GM23338 (cell line): ENCODE measurements around the gene RAPGEF4. TPM values are rescaled to one million over a fixed set of nuclear protein-coding genes. Genes with fewer than 3 reads are reported as not detected.

Experiments used
- ATAC-seq: fragments of 200-7000 bp; cut with Tn5 transposase; 3 replicates; pipeline ENCODE4 v1.9.1; 2020
- DNase-seq: peaks from one replicate; pipeline ENCODE4 v3.0.0-alpha.2; 2015; ENCODE audit warnings: low spot score
- H2AFZ ChIP-seq: fragments of 200-600 bp; sonication (generic); 2 replicates; pipeline ENCODE4 v1.8.0; 2016; ENCODE audit warnings: antibody characterized with exemption, mild to moderate bottlenecking, moderate library complexity
- H3F3A ChIP-seq: fragments of 200-600 bp; sonication (generic); replicated peaks from 2 replicates; pipeline ENCODE4 v1.8.0; 2017; ENCODE audit warnings: antibody characterized with exemption, mixed run types, low read depth
- H3K27ac ChIP-seq: fragments of 200-600 bp; sonication (generic); 2 replicates; pipeline ENCODE4 v1.6.1; 2016; ENCODE audit warnings: low read depth
- H3K27me3 ChIP-seq: fragments of 200-600 bp; sonication (generic); 2 replicates; pipeline ENCODE4 v1.8.0; 2016; ENCODE audit warnings: mild to moderate bottlenecking, mixed run types, moderate library complexity; ENCODE audit not compliant: insufficient read depth
- H3K36me3 ChIP-seq: fragments of 200-600 bp; sonication (generic); 2 replicates; pipeline ENCODE4 v1.8.0; 2016; ENCODE audit warnings: mild to moderate bottlenecking; ENCODE audit not compliant: insufficient read depth
- H3K4me1 ChIP-seq: fragments of 200-600 bp; sonication (generic); 2 replicates; pipeline ENCODE4 v1.8.0; 2016; ENCODE audit warnings: mild to moderate bottlenecking, moderate library complexity; ENCODE audit not compliant: insufficient read depth
- H3K4me2 ChIP-seq: fragments of 200-600 bp; sonication (generic); 2 replicates; pipeline ENCODE4 v1.7.1; 2017; ENCODE audit warnings: mixed run types
- H3K4me3 ChIP-seq: fragments of 200-600 bp; sonication (generic); 2 replicates; pipeline ENCODE4 v1.6.1; 2016; ENCODE audit warnings: mixed run types
- H3K79me2 ChIP-seq: fragments of 200-600 bp; sonication (generic); replicated peaks from 2 replicates; pipeline ENCODE4 v1.8.0; 2017; ENCODE audit warnings: mild to moderate bottlenecking; ENCODE audit not compliant: insufficient read depth
- H3K9me2 ChIP-seq: fragments of 200-600 bp; sonication (generic); 2 replicates; pipeline ENCODE4 v1.8.0; 2017; ENCODE audit not compliant: insufficient read depth
- H4K20me1 ChIP-seq: fragments of 200-600 bp; sonication (generic); replicated peaks from 2 replicates; pipeline ENCODE4 v1.8.0; 2017; ENCODE audit warnings: mild to moderate bottlenecking; ENCODE audit not compliant: insufficient read depth
- H3K27ac Mint-ChIP-seq: 2 replicates; pipeline ENCODE4 v1.8.0; 2020; ENCODE audit warnings: inconsistent platforms, mild to moderate bottlenecking, moderate library complexity, mixed read lengths
- H3K27me3 Mint-ChIP-seq: 3 replicates; pipeline ENCODE4 v1.8.0; 2022; ENCODE audit warnings: low read depth, mild to moderate bottlenecking, moderate library complexity, mixed read lengths, inconsistent platforms; ENCODE audit not compliant: insufficient read depth, poor library complexity
- H3K36me3 Mint-ChIP-seq: 3 replicates; pipeline ENCODE4 v1.8.0; 2021; ENCODE audit warnings: low read depth, mild to moderate bottlenecking, inconsistent platforms, moderate library complexity, mixed read lengths
- H3K4me1 Mint-ChIP-seq: 3 replicates; pipeline ENCODE4 v1.8.0; 2020; ENCODE audit warnings: mild to moderate bottlenecking, inconsistent platforms, mixed read lengths
- H3K4me3 Mint-ChIP-seq: 3 replicates; pipeline ENCODE4 v1.8.0; 2021; ENCODE audit warnings: moderate library complexity, mild to moderate bottlenecking, inconsistent platforms, mixed read lengths
- H3K9me3 Mint-ChIP-seq: 3 replicates; pipeline ENCODE4 v1.8.0; 2020; ENCODE audit warnings: moderate library complexity, mild to moderate bottlenecking, inconsistent platforms, mixed read lengths
- CREB1 ChIP-seq: fragments of 250-450 bp; sonication (Bioruptor Pico); IDR thresholded peaks from 2 replicates; pipeline ENCODE4 v1.5.0; 2020; ENCODE audit warnings: low read depth, mild to moderate bottlenecking, moderate library complexity
- EZH2 ChIP-seq: fragments of 200-600 bp; sonication (generic); IDR thresholded peaks from one replicate; pipeline ENCODE4 v1.8.0; 2017; ENCODE audit warnings: antibody characterized with exemption, mild to moderate bottlenecking, low read depth; ENCODE audit not compliant: unreplicated experiment
- JUNB ChIP-seq: IDR thresholded peaks from one replicate; pipeline ENCODE4 v1.6.1; 2016; ENCODE audit warnings: antibody characterized with exemption; ENCODE audit not compliant: unreplicated experiment
- NANOG ChIP-seq: IDR thresholded peaks from 2 replicates; pipeline ENCODE4 v1.6.1; 2016; ENCODE audit warnings: antibody characterized with exemption, borderline replicate concordance
- POLR2AphosphoS5 ChIP-seq: IDR thresholded peaks from 2 replicates; pipeline ENCODE4 v1.6.1; 2016; ENCODE audit warnings: antibody characterized with exemption, low read depth
- ZNF114 ChIP-seq: fragments of 250-450 bp; sonication (Bioruptor Pico); IDR thresholded peaks from 2 replicates; pipeline ENCODE4 v1.5.0; 2020; ENCODE audit warnings: mild to moderate bottlenecking, moderate library complexity
- ZNF331 ChIP-seq: fragments of 250-450 bp; sonication (Bioruptor Pico); IDR thresholded peaks from 2 replicates; pipeline ENCODE4 v1.5.0; 2020; ENCODE audit warnings: low read depth, mild to moderate bottlenecking, moderate library complexity
- polyA plus RNA-seq: library from polyadenylated mRNA; unstranded; fragments of >200 nt; fragmentation: Nextera tagmentation; extraction: Ambion mirVana; gene quantifications from 2 replicates; pipeline ENCODE4 v1.2.1, GENCODE V29; 2016
- total RNA-seq: library from RNA; depleted of rRNA; stranded (reverse); fragments of >200 nt; shearing (Covaris generic); gene quantifications from 2 replicates; pipeline ENCODE4 v1.2.3, GENCODE V29; 2014
- TF ChIP-seq, protein P1 (sequence below): IDR thresholded peaks from 2 replicates; pipeline ENCODE4 v1.6.1; 2016; ENCODE audit warnings: antibody characterized with exemption
- TF ChIP-seq, protein P2 (sequence below): fragments of 250-450 bp; sonication (Bioruptor Pico); IDR thresholded peaks from 2 replicates; pipeline ENCODE4 v1.5.0; 2020; ENCODE audit warnings: mild to moderate bottlenecking, moderate library complexity
- TF ChIP-seq, protein P3 (sequence below): IDR thresholded peaks from one replicate; pipeline ENCODE4 v1.6.1; 2018; ENCODE audit warnings: antibody characterized with exemption; ENCODE audit not compliant: unreplicated experiment

The RAPGEF4 gene
- total and polyA plus RNA-seq, 2 experiments from 2014 or later = 1.7 to 4.7 TPM

DNA sequence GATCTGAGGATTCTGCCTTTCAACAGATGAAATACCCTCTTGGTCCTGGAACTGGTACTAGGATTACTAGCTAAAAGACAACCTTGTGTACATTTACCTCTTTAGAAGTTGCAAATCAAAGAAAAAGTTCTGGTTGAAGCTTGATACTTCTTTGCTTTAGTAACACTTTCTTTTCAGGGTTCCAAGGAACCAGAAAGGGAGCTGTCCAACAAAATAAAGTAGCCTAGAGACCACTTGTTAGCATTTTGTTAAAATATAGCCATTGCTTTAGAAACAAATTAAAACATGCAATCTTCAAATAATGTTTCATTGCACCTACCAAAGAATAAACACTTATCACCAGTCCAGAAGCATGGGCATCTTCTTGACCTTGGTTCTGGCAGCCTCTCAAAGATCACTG, 222.1 kb downstream of the RAPGEF4 start:
- no peak overlapping the region for H3K27ac Mint-ChIP-seq

DNA sequence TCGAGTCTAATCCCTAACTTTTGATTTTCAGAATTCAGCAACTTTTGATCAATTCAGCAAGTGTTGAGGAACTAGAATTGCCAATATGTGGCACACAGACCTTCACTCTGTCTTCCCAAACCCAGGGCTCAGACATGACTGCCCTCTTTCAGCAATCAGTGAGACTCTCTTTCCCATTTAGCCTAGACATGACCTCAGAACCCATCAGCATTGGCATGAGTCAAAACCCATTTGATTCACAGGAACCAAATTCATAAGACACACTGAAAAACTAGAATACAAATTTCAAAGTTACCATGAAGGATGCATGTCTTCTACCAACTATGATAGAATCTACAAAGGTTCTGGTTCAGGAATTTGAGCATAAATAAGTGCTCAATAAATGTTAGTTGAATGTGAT, 226.4 kb downstream of the RAPGEF4 start:
- no peak overlapping the region for H2AFZ ChIP-seq
- H3K79me2 ChIP-seq = no peaks in the 10 kb centered on the region
- H3K27me3 ChIP-seq = no peaks in the 10 kb centered on the region
- H3K4me3 ChIP-seq = no peak overlapping the region
- Mint-ChIP-seq H3K9me3 (no peaks in the 10 kb centered on the region), H3K4me1 (peaks cover 11% of the 10 kb centered on the region), H3K27me3 (peaks cover 1% of the 10 kb centered on the region), H3K4me3 (no peak overlapping the region), H3K36me3 (no peaks in the 10 kb centered on the region), H3K27ac (no peak overlapping the region)
- 0 out of 2 replicates have a peak, but pooled peaks cover 3% of the 10 kb centered on the region for H3K9me2 ChIP-seq
- H3K27ac ChIP-seq = no peak overlapping the region
- ATAC-seq = no peak
- DNase-seq = no peak
- H3F3A ChIP-seq = no peaks in the 10 kb centered on the region
- H3K4me2 ChIP-seq = no peak overlapping the region
- no peaks in the 10 kb centered on the region for H4K20me1 ChIP-seq
- H3K4me1 ChIP-seq = peaks cover 2% of the 10 kb centered on the region; the same call in 1 of the 2 replicates
- H3K36me3 ChIP-seq = no peaks in the 10 kb centered on the region
- TF ChIP-seq ZNF114 (CRISPR knock-in tag) (no peak), NANOG (no peak), POLR2AphosphoS5 (no peak), JUNB (no peak), CREB1 (no peak), ZNF331 (CRISPR knock-in tag) (no peak)
- TF ChIP-seq, protein P1, sequence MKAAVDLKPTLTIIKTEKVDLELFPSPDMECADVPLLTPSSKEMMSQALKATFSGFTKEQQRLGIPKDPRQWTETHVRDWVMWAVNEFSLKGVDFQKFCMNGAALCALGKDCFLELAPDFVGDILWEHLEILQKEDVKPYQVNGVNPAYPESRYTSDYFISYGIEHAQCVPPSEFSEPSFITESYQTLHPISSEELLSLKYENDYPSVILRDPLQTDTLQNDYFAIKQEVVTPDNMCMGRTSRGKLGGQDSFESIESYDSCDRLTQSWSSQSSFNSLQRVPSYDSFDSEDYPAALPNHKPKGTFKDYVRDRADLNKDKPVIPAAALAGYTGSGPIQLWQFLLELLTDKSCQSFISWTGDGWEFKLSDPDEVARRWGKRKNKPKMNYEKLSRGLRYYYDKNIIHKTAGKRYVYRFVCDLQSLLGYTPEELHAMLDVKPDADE = no peak
- TF ChIP-seq, protein P2, sequence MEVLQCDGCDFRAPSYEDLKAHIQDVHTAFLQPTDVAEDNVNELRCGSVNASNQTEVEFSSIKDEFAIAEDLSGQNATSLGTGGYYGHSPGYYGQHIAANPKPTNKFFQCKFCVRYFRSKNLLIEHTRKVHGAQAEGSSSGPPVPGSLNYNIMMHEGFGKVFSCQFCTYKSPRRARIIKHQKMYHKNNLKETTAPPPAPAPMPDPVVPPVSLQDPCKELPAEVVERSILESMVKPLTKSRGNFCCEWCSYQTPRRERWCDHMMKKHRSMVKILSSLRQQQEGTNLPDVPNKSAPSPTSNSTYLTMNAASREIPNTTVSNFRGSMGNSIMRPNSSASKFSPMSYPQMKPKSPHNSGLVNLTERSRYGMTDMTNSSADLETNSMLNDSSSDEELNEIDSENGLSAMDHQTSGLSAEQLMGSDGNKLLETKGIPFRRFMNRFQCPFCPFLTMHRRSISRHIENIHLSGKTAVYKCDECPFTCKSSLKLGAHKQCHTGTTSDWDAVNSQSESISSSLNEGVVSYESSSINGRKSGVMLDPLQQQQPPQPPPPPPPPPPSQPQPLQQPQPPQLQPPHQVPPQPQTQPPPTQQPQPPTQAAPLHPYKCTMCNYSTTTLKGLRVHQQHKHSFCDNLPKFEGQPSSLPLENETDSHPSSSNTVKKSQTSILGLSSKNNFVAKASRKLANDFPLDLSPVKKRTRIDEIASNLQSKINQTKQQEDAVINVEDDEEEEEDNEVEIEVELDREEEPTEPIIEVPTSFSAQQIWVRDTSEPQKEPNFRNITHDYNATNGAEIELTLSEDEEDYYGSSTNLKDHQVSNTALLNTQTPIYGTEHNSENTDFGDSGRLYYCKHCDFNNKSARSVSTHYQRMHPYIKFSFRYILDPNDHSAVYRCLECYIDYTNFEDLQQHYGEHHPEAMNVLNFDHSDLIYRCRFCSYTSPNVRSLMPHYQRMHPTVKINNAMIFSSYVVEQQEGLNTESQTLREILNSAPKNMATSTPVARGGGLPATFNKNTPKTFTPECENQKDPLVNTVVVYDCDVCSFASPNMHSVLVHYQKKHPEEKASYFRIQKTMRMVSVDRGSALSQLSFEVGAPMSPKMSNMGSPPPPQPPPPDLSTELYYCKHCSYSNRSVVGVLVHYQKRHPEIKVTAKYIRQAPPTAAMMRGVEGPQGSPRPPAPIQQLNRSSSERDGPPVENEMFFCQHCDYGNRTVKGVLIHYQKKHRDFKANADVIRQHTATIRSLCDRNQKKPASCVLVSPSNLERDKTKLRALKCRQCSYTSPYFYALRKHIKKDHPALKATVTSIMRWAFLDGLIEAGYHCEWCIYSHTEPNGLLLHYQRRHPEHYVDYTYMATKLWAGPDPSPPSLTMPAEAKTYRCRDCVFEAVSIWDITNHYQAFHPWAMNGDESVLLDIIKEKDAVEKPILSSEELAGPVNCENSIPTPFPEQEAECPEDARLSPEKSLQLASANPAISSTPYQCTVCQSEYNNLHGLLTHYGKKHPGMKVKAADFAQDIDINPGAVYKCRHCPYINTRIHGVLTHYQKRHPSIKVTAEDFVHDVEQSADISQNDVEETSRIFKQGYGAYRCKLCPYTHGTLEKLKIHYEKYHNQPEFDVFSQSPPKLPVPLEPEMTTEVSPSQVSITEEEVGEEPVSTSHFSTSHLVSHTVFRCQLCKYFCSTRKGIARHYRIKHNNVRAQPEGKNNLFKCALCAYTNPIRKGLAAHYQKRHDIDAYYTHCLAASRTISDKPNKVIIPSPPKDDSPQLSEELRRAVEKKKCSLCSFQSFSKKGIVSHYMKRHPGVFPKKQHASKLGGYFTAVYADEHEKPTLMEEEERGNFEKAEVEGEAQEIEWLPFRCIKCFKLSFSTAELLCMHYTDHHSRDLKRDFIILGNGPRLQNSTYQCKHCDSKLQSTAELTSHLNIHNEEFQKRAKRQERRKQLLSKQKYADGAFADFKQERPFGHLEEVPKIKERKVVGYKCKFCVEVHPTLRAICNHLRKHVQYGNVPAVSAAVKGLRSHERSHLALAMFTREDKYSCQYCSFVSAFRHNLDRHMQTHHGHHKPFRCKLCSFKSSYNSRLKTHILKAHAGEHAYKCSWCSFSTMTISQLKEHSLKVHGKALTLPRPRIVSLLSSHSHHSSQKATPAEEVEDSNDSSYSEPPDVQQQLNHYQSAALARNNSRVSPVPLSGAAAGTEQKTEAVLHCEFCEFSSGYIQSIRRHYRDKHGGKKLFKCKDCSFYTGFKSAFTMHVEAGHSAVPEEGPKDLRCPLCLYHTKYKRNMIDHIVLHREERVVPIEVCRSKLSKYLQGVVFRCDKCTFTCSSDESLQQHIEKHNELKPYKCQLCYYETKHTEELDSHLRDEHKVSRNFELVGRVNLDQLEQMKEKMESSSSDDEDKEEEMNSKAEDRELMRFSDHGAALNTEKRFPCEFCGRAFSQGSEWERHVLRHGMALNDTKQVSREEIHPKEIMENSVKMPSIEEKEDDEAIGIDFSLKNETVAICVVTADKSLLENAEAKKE = no peak

More for the DNA sequence above, 222.1 kb downstream of the RAPGEF4 start:
- Histone ChIP-seq H3K4me1 (no peaks in the 10 kb centered on the region), H4K20me1 (no peaks in the 10 kb centered on the region), H3F3A (no peaks in the 10 kb centered on the region), H2AFZ (no peak overlapping the region), H3K27ac (no peak overlapping the region), H3K79me2 (no peaks in the 10 kb centered on the region), H3K36me3 (no peaks in the 10 kb centered on the region), H3K9me2 (no peaks in the 10 kb centered on the region), H3K4me2 (no peak overlapping the region), H3K4me3 (no peak overlapping the region), H3K27me3 (no peaks in the 10 kb centered on the region)
- no peak overlapping the region for H3K4me3 Mint-ChIP-seq
- no peaks in the 10 kb centered on the region for H3K36me3 Mint-ChIP-seq
- H3K9me3 Mint-ChIP-seq = no peaks in the 10 kb centered on the region
- TF ChIP-seq, protein P3, sequence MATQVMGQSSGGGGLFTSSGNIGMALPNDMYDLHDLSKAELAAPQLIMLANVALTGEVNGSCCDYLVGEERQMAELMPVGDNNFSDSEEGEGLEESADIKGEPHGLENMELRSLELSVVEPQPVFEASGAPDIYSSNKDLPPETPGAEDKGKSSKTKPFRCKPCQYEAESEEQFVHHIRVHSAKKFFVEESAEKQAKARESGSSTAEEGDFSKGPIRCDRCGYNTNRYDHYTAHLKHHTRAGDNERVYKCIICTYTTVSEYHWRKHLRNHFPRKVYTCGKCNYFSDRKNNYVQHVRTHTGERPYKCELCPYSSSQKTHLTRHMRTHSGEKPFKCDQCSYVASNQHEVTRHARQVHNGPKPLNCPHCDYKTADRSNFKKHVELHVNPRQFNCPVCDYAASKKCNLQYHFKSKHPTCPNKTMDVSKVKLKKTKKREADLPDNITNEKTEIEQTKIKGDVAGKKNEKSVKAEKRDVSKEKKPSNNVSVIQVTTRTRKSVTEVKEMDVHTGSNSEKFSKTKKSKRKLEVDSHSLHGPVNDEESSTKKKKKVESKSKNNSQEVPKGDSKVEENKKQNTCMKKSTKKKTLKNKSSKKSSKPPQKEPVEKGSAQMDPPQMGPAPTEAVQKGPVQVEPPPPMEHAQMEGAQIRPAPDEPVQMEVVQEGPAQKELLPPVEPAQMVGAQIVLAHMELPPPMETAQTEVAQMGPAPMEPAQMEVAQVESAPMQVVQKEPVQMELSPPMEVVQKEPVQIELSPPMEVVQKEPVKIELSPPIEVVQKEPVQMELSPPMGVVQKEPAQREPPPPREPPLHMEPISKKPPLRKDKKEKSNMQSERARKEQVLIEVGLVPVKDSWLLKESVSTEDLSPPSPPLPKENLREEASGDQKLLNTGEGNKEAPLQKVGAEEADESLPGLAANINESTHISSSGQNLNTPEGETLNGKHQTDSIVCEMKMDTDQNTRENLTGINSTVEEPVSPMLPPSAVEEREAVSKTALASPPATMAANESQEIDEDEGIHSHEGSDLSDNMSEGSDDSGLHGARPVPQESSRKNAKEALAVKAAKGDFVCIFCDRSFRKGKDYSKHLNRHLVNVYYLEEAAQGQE = peak; percentile 40
- TF ChIP-seq EZH2 (no peak), ZNF114 (CRISPR knock-in tag) (no peak), ZNF331 (CRISPR knock-in tag) (no peak)
- ATAC-seq (no peak), DNase-seq (no peak)
- H3K4me1 Mint-ChIP-seq = peaks cover 23% of the 10 kb centered on the region
- no peaks in the 10 kb centered on the region for H3K27me3 Mint-ChIP-seq
